ENCODE measurements around the gene ANKZF1. TPM values are rescaled to one million over a fixed set of nuclear protein-coding genes. Genes with fewer than 3 reads are reported as not detected.
A peak's percentile ranks its signal among the peaks of the same experiment; 100 is the strongest.

ANKZF1 gene
- total RNA-seq, 1 experiment from 2014 or later: 56.9 TPM

GRCh38 chr2:219204425-219205164 lies 25.0 kb upstream of the ANKZF1 start:
- no peak for DNase-seq
- Histone ChIP-seq H3K36me3 (replicated peaks; ENCODE audit: control insufficient read depth, insufficient read depth, low read length) (peaks cover 4% of the 10 kb centered on the region), H3K27me3 (ENCODE audit: control insufficient read depth, insufficient read depth, low read length) (no peaks in the 10 kb centered on the region), H3K4me3 (ENCODE audit: insufficient read depth, low read depth, low read length) (no peak overlapping the region)

DNA sequence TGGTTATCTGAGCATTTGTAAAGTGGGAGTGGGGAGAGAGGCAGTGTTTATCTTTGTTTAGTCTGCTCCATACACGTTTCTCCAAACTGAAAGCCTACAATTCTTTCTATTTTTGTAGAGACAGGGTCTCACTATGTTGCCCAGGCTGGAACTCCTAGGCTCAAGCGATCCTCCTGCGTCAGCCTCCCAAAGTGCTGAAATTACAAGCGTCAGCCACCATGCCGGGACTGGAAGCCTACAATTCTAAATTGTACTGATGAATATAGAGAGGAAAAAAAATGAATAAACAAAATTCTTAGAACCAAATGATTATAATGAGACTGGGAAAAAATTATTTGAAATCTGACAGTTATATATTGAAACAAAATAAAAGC lies 24.5 kb upstream of the ANKZF1 start:
- no peak for DNase-seq
- Histone ChIP-seq H3K27me3 (ENCODE audit: control insufficient read depth, insufficient read depth, low read length) (no peaks in the 10 kb centered on the region), H3K36me3 (replicated peaks; ENCODE audit: control insufficient read depth, insufficient read depth, low read length) (peaks cover 6% of the 10 kb centered on the region), H3K4me3 (ENCODE audit: insufficient read depth, low read depth, low read length) (no peak overlapping the region)

DNA sequence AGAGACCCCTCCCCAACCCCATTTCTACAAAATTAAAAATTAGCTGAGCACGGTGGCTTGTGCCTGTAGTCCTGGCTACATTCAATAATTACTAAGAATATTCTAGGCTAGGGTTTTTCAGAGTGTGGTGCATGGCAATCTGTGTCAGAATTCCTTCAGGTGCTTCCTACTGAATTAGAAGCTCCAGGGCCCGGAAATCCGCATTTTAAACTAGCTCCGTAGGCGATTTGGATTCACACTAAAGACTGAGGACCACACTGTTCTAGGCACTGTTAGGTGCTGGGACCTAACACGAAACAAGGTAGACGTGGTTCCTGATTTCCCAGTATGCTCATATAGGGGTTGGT lies 23.7 kb upstream of the ANKZF1 start:
- DNase-seq: no peak
- Histone ChIP-seq H3K4me3 (ENCODE audit: insufficient read depth, low read depth, low read length) (peak overlapping the region; percentile 73), H3K27me3 (ENCODE audit: control insufficient read depth, insufficient read depth, low read length) (no peaks in the 10 kb centered on the region), H3K36me3 (replicated peaks; ENCODE audit: control insufficient read depth, insufficient read depth, low read length) (peaks cover 8% of the 10 kb centered on the region)

- peaks cover 12% of the 10 kb centered on the region for H3K36me3 ChIP-seq (replicated peaks; ENCODE audit: control insufficient read depth, insufficient read depth, low read length)
- peak; percentile 100 for DNase-seq
- no peaks in the 10 kb centered on the region for H3K27me3 ChIP-seq (ENCODE audit: control insufficient read depth, insufficient read depth, low read length)
- peak within 1 kb of the TSS; percentile 73 for H3K4me3 ChIP-seq (ENCODE audit: insufficient read depth, low read depth, low read length)
Measured at GRCh38 chr2:219206328-219207133, 23.1 kb upstream of the ANKZF1 start, which contains the start of gene ZFAND2B. ZFAND2B (plus strand) TSS chr2:219206782; CDS start chr2:219206988, 206 bp downstream.

- Histone ChIP-seq H3K36me3 (replicated peaks; ENCODE audit: control insufficient read depth, insufficient read depth, low read length) (peaks cover 12% of the 10 kb centered on the region), H3K4me3 (ENCODE audit: insufficient read depth, low read depth, low read length) (peak overlapping the region; percentile 68), H3K27me3 (ENCODE audit: control insufficient read depth, insufficient read depth, low read length) (no peaks in the 10 kb centered on the region)
- DNase-seq: no peak
Measured at GRCh38 chr2:219207134-219207883, 22.3 kb upstream of the ANKZF1 start.

DNA sequence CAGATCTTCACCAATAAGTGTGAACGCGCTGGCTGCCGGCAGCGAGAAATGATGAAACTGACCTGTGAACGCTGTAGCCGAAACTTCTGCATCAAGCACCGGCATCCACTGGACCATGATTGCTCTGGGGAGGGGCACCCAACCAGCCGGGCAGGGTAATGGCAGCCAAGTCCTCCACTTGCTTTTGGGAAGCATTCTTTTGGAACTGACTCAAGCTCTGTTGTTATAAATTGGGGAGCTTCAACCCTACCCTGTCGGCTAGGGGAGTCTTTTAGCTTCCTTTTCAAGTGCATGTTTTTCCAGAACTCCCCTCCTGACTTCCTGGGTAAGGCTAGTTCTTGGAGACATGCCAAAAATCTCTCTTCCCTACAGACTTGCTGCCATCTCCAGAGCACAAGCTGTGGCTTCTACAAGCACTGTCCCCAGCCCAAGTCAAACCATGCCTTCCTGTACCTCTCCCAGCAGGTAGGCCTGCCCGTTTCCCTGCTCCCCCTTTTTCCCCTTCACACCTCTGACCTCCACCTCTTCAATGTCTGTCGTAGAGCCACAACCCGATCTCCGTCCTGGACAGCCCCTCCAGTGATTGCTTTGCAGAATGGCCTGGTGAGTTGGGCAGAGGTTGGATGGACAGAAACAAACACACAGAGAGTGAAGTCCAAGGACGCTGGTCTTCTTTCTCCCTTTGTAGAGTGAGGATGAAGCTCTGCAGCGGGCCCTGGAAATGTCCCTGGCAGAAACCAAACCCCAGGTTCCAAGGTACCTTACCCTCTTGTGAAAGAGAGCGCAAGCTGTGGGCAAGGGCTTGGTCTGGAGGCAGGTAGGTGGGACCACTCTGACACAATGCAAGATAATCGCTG lies 21.5 kb upstream of the ANKZF1 start:
- Histone ChIP-seq H3K36me3 (replicated peaks; ENCODE audit: control insufficient read depth, insufficient read depth, low read length) (peaks cover 17% of the 10 kb centered on the region), H3K27me3 (ENCODE audit: control insufficient read depth, insufficient read depth, low read length) (no peaks in the 10 kb centered on the region), H3K4me3 (ENCODE audit: insufficient read depth, low read depth, low read length) (no peak overlapping the region)
- peak; percentile 21 for DNase-seq

DNA sequence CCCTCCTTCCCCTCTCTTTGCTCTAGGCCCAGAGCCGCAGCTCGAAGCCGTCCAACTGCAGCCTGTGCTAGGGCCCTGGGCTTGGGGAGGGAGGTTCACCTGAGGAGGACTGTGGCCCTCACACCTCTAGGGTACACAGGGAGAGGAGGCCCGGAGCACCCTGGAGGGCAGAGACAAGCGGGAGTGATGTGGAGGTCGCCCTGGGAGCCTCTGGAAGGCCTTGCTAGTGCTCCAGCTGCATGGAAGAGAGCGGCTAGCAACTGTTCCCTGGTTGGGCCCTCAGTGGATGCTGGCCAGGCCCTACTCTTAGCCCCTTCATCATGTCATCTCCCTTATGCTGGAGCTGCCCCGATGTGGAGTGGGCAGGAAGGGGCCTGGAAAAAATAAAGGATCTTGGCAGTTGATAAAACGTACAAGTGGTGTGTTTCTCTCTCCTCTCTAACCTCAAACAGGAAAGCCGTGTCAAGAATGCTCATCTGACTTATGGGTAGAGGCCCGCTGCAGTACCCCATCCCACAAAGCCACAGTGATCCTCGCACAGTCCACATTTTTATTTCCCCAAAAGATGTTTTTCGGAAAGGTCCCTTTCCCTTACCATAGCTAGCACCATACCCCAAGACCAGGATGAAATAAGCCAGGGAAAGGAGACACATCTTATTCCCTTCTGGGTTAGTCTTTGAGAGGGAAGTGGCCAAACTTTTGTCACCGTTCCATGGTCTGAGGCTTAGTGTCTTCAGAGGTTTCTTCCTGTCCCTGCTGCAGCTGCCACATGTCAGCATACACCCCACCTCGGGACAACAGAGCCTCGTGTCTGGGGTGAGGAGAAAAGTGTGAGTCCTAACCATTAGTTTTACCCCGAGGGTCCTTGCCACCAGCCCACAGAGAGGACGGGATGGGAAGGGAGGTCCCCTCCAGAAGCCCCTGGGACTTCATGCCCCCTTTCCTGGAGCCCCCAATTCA lies 20.1 kb upstream of the ANKZF1 start:
- H3K36me3 ChIP-seq (replicated peaks; ENCODE audit: control insufficient read depth, insufficient read depth, low read length): peaks cover 20% of the 10 kb centered on the region
- no peaks in the 10 kb centered on the region for H3K27me3 ChIP-seq (ENCODE audit: control insufficient read depth, insufficient read depth, low read length)
- no peak for DNase-seq
- H3K4me3 ChIP-seq (ENCODE audit: insufficient read depth, low read depth, low read length): no peak overlapping the region

GRCh38 chr2:219210196-219210885 lies 19.3 kb upstream of the ANKZF1 start:
- Histone ChIP-seq H3K4me3 (ENCODE audit: insufficient read depth, low read depth, low read length) (no peak overlapping the region), H3K27me3 (ENCODE audit: control insufficient read depth, insufficient read depth, low read length) (no peaks in the 10 kb centered on the region), H3K36me3 (replicated peaks; ENCODE audit: control insufficient read depth, insufficient read depth, low read length) (peaks cover 24% of the 10 kb centered on the region)
- DNase-seq: no peak

DNA sequence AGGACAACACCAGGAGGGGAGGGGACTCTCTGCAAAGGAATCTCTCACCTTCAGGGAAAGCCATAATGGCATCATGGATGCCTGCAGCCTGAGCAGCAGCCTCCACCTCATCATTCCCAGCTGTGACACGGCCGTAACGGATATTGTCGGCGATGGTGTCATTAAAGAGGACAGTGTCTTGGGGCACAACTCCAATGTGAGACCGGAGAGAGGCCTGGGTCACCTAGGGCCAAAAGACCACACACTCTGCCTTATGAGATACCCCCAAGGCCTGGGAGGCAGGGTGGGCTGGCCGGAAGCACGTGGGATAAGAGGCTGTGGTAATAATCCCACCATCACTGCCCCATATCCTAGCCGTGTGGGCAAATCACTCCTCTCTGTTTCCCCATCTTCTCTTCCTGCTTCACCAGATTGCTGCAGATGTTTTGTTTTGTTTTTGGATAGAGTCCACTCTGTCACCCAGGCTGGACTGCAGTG lies 18.7 kb upstream of the ANKZF1 start:
- no peak overlapping the region for H3K4me3 ChIP-seq (ENCODE audit: insufficient read depth, low read depth, low read length)
- no peaks in the 10 kb centered on the region for H3K27me3 ChIP-seq (ENCODE audit: control insufficient read depth, insufficient read depth, low read length)
- DNase-seq: no peak
- H3K36me3 ChIP-seq (replicated peaks; ENCODE audit: control insufficient read depth, insufficient read depth, low read length): peaks cover 24% of the 10 kb centered on the region

- Histone ChIP-seq H3K27me3 (ENCODE audit: control insufficient read depth, insufficient read depth, low read length) (no peaks in the 10 kb centered on the region), H3K36me3 (replicated peaks; ENCODE audit: control insufficient read depth, insufficient read depth, low read length) (peaks cover 24% of the 10 kb centered on the region), H3K4me3 (ENCODE audit: insufficient read depth, low read depth, low read length) (no peak overlapping the region)
- no peak for DNase-seq
Measured at GRCh38 chr2:219213026-219213415, 16.6 kb upstream of the ANKZF1 start.

GRCh38 chr2:219213486-219214071 lies 16.0 kb upstream of the ANKZF1 start:
- H3K36me3 ChIP-seq (replicated peaks; ENCODE audit: control insufficient read depth, insufficient read depth, low read length): peaks cover 24% of the 10 kb centered on the region
- no peak overlapping the region for H3K4me3 ChIP-seq (ENCODE audit: insufficient read depth, low read depth, low read length)
- DNase-seq: no peak
- no peaks in the 10 kb centered on the region for H3K27me3 ChIP-seq (ENCODE audit: control insufficient read depth, insufficient read depth, low read length)

DNA sequence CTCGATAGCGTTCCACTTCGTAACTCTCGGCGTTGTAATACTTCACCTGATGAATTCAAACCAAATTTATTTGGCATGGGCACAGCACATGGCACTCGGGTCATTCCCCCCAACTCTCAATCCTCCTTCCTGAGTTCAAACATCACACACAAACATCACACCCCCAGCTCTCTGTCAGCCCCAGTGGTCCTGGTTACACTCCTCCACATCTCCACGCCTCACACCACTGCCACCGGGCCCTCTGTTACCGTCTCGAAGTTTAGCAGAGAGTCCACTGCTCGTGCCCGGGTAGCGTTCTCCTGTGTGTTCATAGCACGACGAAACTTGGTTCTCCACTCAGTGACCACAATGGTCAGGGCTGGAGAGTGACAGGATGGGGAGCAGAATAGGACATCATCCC lies 15.5 kb upstream of the ANKZF1 start:
- peaks cover 22% of the 10 kb centered on the region for H3K36me3 ChIP-seq (replicated peaks; ENCODE audit: control insufficient read depth, insufficient read depth, low read length)

More for the DNA sequence above, 15.5 kb upstream of the ANKZF1 start:
- Histone ChIP-seq H3K27me3 (ENCODE audit: control insufficient read depth, insufficient read depth, low read length) (no peaks in the 10 kb centered on the region), H3K4me3 (ENCODE audit: insufficient read depth, low read depth, low read length) (no peak overlapping the region)
- DNase-seq: no peak
